Left renal cortex interstitium (tissue), 4 donors: ENCODE results near the gene DOCK10. TPM values are rescaled to one million over a fixed set of nuclear protein-coding genes. Genes with fewer than 3 reads are reported as not detected.

Experiments used
- DNase-seq, 4 donors: peaks; one replicate each; pipeline ENCODE4 v3.0.0-alpha.2; 2013; ENCODE audit warnings: low read depth in 4 of 4, low spot score in 2 of 4, missing footprints in 1 of 4
- polyA plus RNA-seq, 4 donors: library from polyadenylated mRNA; unstranded; fragments of 120-200 nt; gene quantifications; one replicate each; pipeline ENCODE4 v1.2.1, GENCODE V29; 2013; ENCODE audit not compliant: insufficient read length in 4 of 4

Gene DOCK10
- polyA plus RNA-seq, 4 donors = 10.6 to 13.3 (median 11.2) TPM

GRCh38 chr2:225042800-225043167, 516 bp upstream of the DOCK10 start:
- DNase-seq = no peak

- no peak for DNase-seq
These were observed 939 bp downstream of the DOCK10 start for GRCh38 chr2:225041207-225041850.

- no peak for DNase-seq
These were observed 1.4 kb downstream of the DOCK10 start for GRCh38 chr2:225040856-225041206.

- no peak for DNase-seq
These were observed 2.1 kb downstream of the DOCK10 start for GRCh38 chr2:225040142-225040541.

- DNase-seq = no peak
These were observed 4.1 kb downstream of the DOCK10 start for GRCh38 chr2:225038231-225038523.

GRCh38 chr2:225037415-225038230, 4.6 kb downstream of the DOCK10 start:
- no peak for DNase-seq

- DNase-seq = no peak
These were observed 5.8 kb downstream of the DOCK10 start for GRCh38 chr2:225036431-225036830.

GRCh38 chr2:225033440-225034318, 8.6 kb downstream of the DOCK10 start:
- no peak for DNase-seq

GRCh38 chr2:225032246-225032645, 10.0 kb downstream of the DOCK10 start:
- no peak for DNase-seq

GRCh38 chr2:225031599-225031998, 10.7 kb downstream of the DOCK10 start:
- no peak for DNase-seq

GRCh38 chr2:225030893-225031292, 11.4 kb downstream of the DOCK10 start:
- no peak for DNase-seq

GRCh38 chr2:225030203-225030602, 12.1 kb downstream of the DOCK10 start:
- DNase-seq = no peak

GRCh38 chr2:225028572-225028971, 13.7 kb downstream of the DOCK10 start:
- DNase-seq = no peak

GRCh38 chr2:225027061-225027762, 15.1 kb downstream of the DOCK10 start:
- DNase-seq = no peak

GRCh38 chr2:225025917-225026571, 16.2 kb downstream of the DOCK10 start:
- no peak for DNase-seq

GRCh38 chr2:225022188-225022587, 20.1 kb downstream of the DOCK10 start:
- no peak for DNase-seq

- no peak for DNase-seq
These were observed 22.0 kb downstream of the DOCK10 start for GRCh38 chr2:225020168-225020849.

- DNase-seq = no peak
These were observed 23.2 kb downstream of the DOCK10 start for GRCh38 chr2:225019105-225019504.

- no peak for DNase-seq
These were observed 24.6 kb downstream of the DOCK10 start for GRCh38 chr2:225017713-225018112.
